Right atrium auricular region (tissue), 2 donors: Measurements from ENCODE around the gene CREB3L2. TPM values are rescaled to one million over a fixed set of nuclear protein-coding genes. Genes with fewer than 3 reads are reported as not detected.
"Not testable (repeated sequence)": the region's sequence is repeated elsewhere in the genome, so short reads cannot be mapped to it uniquely, and the experiment has no call there.

Source experiments
- DNase-seq: peaks from one replicate; pipeline ENCODE4 v3.0.0-alpha.2; 2019; ENCODE audit warnings: low spot score
- H3K27ac ChIP-seq, 2 donors: fragments of 200-600 bp; sonication (generic); 1 replicate in 1 of 2; 2 replicates in 1 of 2; pipeline ENCODE4 v1.5.1; 2016 to 2019
- H3K27me3 ChIP-seq, 2 donors: fragments of 200-600 bp; sonication (generic); one replicate each; pipeline versions ENCODE4 v1.5.1 to v1.6.0; 2017 to 2019
- H3K36me3 ChIP-seq: fragments of 200-600 bp; sonication (generic); one replicate; pipeline ENCODE4 v1.5.1; 2016
- H3K4me1 ChIP-seq, 2 donors: fragments of 200-600 bp; sonication (generic); one replicate each; pipeline versions ENCODE4 v1.5.1 to v1.6.0; 2017 to 2019
- H3K4me3 ChIP-seq, 2 donors: fragments of 200-600 bp; sonication (generic); 1 replicate in 1 of 2; 2 replicates in 1 of 2; pipeline ENCODE4 v1.5.1; 2017 to 2019; ENCODE audit warnings: mild to moderate bottlenecking in 1 of 2, moderate library complexity in 1 of 2
- H3K9me3 ChIP-seq, 2 donors: fragments of 200-600 bp; sonication (generic); one replicate each; pipeline ENCODE4 v1.5.1; 2019
- CTCF ChIP-seq, 2 donors: fragments of 200-600 bp; sonication (generic); IDR thresholded peaks; one replicate each; pipeline ENCODE4 v1.5.1; 2019; ENCODE audit warnings: antibody characterized with exemption in 2 of 2
- total RNA-seq, 2 donors: library from RNA; depleted of rRNA; stranded (reverse); fragments of >200 nt; gene quantifications; one replicate each; pipeline ENCODE4 v1.1.0, GENCODE V29; 2016

The CREB3L2 gene
- total RNA-seq, 2 donors from 2014 or later = 25.6 to 39.6 TPM

DNA sequence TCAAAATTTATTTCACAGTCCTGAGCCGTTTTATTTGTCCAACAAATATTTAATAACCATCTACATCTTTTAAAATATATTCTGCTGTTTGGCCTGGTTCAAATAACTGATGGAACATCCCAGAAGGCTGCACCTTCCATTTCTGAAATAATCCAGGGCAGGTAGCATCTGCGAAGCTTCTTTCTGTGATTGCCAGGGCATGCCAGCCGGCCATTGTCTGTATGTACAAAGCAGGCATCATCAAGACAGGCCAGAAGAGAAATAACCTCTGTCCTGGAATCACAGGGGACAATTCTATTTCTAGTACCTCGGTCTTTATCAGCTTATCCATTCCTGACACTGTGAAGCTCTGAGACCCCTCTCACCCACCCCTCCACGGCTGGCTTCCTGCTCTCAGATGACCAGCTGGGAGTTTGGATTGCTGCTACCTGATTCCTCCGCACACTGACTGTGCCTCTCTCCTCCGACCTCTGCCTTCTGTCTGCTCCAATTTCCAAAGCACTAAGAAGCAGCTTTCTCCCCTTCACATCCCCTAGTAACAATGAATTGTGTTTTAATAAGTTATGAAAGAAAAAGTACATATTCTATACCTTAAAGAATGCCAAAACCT, 163.1 kb downstream of the CREB3L2 start:
- no peak for TF ChIP-seq CTCF (IDR thresholded peaks at IDR 0.05)
- no peak for DNase-seq
- Histone ChIP-seq H3K4me1 (no peaks in the 10 kb centered on the region), H3K27ac (no peak overlapping the region), H3K9me3 (no peaks in the 10 kb centered on the region), H3K4me3 (no peak overlapping the region), H3K27me3 (no peaks in the 10 kb centered on the region), H3K36me3 (no peaks in the 10 kb centered on the region)

DNA sequence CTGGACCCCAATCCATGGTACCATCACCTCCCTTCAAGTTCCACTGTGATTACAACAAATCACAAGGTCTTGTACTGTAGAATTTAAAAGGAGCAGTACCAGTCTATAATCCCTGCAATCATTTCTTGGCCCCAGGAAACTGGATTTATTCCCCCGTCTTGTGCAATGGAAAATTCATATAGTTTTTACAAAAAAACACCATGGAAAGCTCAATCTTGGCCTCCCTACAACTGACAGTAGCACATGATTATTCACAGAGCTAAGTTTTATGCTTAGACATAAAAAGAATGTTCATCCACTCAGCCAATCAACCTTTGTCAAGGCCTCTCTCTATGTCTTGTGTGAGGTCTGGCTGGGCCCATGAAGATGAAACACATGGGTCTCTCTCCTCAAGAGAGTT, 165.3 kb downstream of the CREB3L2 start:
- no peak overlapping the region for H3K27ac ChIP-seq

DNA sequence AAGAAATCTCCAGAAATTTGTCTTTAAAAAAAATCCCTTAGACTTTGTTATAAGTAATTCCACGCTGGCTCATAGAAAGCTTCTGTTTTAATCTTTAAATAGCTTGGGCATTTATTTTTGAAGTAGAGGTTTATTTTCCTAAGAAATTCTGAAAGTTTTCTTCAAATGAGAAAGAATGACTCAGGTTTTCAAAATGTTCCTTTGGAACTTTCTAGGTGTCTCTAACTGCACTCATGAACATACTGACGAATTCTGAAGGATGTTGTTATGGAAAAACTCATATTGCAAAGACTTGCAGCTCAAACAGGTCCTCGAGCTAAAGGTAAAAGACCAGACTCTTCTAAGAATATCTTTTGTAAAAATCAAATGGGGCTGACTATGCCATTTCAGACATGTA, 165.8 kb downstream of the CREB3L2 start:
- H3K4me1 ChIP-seq = no peaks in the 10 kb centered on the region
- H3K27ac ChIP-seq = no peak overlapping the region
- no peaks in the 10 kb centered on the region for H3K36me3 ChIP-seq
- peaks cover 0 to 18% of the 10 kb centered on the region in 2 donors for H3K9me3 ChIP-seq
- H3K27me3 ChIP-seq = no peaks in the 10 kb centered on the region
- H3K4me3 ChIP-seq = no peak overlapping the region
- DNase-seq = no peak
- TF ChIP-seq CTCF (IDR thresholded peaks at IDR 0.05) = no peak

More for the DNA sequence above, 165.3 kb downstream of the CREB3L2 start:
- H3K4me3 ChIP-seq = no peak overlapping the region
- DNase-seq = no peak
- no peaks in the 10 kb centered on the region for H3K4me1 ChIP-seq
- H3K9me3 ChIP-seq = peaks cover 0 to 18% of the 10 kb centered on the region in 2 donors
- H3K36me3 ChIP-seq = no peaks in the 10 kb centered on the region
- no peaks in the 10 kb centered on the region for H3K27me3 ChIP-seq
- no peak for TF ChIP-seq CTCF (IDR thresholded peaks at IDR 0.05)

DNA sequence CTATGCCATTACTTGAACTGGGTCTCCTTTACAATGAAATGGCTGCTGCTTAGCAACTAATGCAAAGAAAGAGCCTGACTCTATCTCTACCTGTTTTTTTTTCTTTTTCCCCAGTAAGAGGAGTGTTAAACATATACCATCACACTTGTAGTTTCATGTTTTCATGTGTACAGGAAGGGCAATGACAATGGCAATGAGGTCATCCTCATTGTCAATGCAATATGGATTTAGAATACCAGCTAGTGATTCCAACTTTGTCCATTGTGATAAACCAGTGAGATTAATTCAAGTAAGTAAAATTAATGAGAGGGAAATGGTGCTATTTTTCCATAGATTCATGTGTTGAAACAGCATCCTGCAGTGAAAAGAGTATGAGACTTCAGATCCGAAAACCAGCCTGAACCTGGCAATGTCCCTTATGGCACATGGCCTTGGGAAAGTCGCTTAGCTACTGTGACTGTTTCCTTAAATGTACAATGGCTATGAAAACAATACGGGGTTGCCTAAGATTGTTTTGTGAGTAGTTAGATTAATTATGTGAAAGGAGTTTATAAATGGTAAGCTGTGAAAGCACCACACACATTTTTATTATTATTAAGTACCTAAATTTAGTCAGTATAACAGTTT, 166.3 kb downstream of the CREB3L2 start:
- DNase-seq = no peak
- no peak for TF ChIP-seq CTCF (IDR thresholded peaks at IDR 0.05)
- Histone ChIP-seq H3K9me3 (peaks cover 0 to 18% of the 10 kb centered on the region in 2 donors), H3K27me3 (no peaks in the 10 kb centered on the region), H3K4me3 (no peak overlapping the region), H3K4me1 (no peaks in the 10 kb centered on the region), H3K36me3 (no peaks in the 10 kb centered on the region), H3K27ac (no peak overlapping the region)

DNA sequence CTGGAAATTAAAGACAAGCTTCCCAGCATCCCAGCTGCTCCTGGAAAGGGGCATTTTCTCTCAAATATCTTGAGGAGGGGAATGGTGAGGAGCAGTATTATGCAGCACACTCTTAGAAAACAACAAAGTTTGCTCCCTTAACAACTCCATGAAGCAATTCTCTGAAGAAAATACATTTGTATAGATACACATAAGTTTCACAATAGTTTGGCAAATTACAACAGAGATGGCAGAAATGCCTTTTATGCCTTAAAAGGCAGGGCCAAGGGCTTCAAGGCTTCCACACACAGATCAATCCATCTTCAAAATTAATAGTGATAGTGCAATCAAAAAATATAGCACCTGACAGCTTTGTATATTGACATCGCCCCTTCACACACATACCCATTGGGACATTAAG, 167.3 kb downstream of the CREB3L2 start:
- H3K4me1 ChIP-seq = no peaks in the 10 kb centered on the region
- H3K27ac ChIP-seq = no peak overlapping the region
- H3K9me3 ChIP-seq = peaks cover 0 to 18% of the 10 kb centered on the region in 2 donors
- no peak overlapping the region for H3K4me3 ChIP-seq
- no peak for TF ChIP-seq CTCF (IDR thresholded peaks at IDR 0.05)
- no peaks in the 10 kb centered on the region for H3K36me3 ChIP-seq
- DNase-seq = no peak
- H3K27me3 ChIP-seq = no peaks in the 10 kb centered on the region

- not testable (repeated sequence) for DNase-seq, H3K27me3 ChIP-seq, H3K4me1 ChIP-seq, H3K36me3 ChIP-seq, H3K27ac ChIP-seq, H3K4me3 ChIP-seq
- H3K9me3 ChIP-seq = peaks cover 0 to 18% of the 10 kb centered on the region in 2 donors
Observed at GRCh38 chr7:137832990-137833389, 168.9 kb downstream of the CREB3L2 start.
